HG03097 (cell line): Measurements from ENCODE around the gene CCDC192.

Source experiments
- ATAC-seq: cut with Tn5 transposase; IDR thresholded peaks from one replicate; pipeline ENCODE4 v1.9.1; 2021; ENCODE audit not compliant: unreplicated experiment, low FRiP score

The CCDC192 gene

DNA sequence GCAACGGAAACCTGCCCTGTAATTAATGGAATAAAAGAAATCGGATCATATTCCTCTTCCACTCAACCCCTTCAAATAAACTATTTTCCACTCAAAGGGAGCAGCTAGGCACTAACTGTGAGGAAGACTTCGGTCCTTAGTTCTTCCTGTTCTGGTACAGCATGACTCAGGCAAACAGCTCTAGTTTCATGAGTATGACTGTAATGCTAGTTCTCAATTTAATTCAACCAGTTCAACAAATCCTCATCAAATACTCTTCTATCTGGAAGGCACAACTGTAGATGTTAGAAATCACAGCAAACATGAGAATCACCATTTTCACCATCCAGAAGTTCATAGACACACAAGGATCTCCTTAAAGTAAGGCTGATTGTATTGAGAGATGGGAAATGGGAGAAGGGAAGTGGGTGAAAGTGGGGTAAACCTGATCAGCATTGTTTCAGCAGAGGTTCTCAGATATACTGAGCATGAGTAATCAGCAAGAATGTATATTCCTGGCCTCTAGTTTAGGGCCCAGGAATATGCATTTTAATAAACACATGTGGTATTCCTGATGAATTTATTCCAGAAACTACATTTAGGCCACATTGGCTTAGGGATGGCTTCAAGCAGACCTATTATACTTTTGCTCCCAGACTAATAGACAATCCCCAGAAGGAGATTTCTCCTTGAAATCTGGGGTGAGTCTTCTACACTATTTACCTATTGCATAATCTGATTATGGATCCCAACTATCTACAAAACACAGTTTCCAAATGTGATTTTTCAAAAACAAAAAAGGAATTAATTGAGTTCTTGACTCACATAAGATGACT is 239.3 kb downstream of the CCDC192 start:
- ATAC-seq: no peak

DNA sequence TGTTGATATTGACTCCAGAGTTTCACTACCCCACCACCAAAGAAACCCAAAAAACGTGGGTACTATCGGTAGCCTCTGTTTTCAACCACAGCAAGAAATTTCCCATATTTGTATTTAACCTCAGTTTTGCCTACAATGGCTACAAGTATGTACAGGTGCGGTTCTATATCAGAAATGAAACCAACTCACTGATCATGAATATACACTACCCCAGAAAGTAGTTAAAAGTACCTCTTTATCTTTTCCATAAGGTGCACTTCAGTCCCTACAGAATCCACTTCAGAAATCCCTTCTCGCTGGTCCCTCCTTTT is 239.8 kb downstream of the CCDC192 start:
- no peak for ATAC-seq

DNA sequence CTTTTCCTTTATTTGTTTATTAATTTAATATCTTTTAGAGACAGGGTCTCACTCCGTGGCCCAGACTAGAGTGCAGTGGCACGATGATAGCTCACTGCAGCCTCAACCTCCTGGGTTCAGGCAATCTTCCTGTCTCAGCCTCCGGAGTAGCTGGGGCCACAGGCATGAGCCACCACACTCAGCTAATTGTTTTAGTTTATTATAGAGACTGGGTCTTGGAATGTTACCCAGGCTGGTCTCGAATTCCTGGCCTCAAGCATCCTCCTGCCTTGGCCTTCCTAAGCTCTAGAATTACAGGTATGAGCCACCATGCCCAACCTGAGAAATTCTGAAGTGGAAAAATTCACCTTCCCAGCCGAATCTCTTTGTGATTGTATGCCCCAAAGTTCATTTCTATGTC is 240.9 kb downstream of the CCDC192 start:
- no peak for ATAC-seq

DNA sequence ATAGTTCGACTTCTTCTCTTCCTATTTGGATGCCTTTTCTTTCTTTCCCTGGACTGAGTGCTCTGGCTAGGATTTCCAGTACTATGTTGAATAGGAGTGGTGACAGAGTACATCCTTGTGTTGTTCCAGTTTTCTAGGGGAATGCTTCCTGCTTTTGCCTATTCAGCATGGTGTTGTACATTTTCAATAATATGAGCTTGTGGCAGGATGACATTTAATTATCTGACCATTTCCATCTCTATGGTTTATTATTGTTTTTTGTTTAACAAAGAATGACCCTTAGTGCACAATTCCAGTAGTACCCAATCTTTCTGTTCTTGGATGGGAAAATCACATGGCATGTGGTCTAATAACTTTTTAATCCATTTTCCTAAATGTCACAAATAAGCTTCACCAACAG is 244.8 kb downstream of the CCDC192 start:
- no peak for ATAC-seq

DNA sequence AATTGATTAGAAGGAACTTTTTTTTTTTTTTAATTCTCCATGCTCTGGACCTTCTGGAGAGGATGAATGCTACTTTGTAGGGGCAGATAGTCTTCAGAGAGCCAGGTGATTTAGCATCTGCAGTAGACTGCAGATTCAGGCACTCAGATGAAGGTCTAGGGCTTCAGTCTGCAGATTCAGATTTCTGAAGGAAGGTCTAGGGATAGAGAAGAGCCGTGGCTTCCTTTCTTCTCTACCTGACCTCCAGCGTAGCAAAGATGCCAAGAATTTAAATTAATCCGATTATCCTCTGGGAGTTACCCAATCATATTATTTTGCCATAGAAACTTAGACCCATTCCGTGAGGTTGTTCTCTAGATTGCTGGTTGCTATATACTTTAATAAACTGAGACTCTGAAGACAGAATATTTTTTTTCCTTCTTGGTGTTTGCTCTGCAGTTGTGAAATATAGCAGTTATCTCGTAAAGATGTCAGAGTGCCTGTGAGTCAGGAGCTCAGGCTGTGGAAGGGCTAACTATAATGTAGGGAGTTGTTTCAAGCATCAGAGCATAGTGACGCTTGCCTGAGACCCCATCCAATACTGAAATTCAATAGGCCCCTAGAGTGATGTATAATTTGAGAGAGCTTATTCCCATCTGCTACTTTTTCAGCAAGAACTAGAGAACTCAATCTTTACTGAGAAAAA is 247.7 kb downstream of the CCDC192 start:
- ATAC-seq: no peak

DNA sequence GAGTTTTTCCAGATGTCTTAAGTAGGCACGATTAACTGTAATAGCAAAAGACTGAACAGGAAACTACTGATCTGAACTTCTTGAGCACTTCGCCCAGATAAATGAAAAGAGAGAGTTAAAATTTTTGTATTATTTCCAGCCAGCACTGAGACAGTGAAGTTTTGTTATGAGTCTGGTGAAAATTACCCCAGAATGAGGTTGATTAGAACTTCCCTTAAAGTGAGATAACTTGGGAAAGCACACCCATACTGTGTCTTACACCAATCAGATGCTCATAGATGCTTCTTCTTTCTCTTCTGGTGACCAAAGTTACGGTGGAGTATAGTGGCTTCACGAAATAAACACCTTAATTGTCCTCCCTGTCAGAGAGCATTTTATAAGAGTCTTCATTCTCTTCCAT is 248.6 kb downstream of the CCDC192 start:
- no peak for ATAC-seq

DNA sequence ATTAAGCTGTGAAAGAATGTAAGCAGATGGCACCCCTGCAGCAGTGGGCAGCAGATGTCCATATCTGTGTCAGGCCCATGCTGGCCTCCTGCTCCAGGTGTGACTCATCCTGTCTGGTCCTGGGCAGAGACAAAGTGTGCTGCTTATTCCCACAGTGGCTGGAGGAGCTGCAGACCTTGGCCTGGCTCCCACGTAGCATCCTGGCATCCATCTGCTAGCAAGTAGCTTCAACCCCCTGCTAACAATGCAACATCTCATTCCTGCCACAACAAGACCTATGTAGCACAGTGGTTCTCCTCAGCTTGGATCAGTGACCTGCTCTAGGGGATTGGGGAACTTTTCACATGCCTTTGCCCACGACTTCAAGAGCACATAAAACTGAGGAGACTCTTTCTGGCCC is 254.0 kb downstream of the CCDC192 start:
- ATAC-seq: no peak

DNA sequence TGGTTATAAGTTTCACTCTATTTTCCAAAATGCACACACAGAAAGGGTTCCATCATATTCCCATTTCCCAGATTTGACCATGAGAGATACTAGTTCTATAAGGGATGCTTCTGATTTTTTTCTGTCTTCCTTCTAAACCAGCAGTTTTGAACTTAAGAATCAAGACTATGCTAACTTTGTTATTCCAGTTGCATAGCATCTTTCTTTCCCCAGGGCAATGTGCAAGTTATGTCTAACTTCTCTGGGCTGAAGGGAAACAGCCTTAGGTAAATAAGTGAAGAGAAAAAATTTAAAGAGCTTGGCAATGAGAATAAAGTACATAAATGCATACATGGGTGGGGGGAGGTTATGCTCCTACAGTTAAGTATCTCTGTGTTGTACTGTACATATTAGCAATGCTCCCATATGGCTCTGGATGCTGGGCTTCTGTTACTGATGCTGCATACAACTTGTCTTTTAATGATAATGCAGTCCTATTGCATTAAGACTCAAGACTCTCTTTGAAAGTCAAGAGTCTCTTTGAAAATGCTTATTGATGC is 254.6 kb downstream of the CCDC192 start:
- no peak for ATAC-seq

DNA sequence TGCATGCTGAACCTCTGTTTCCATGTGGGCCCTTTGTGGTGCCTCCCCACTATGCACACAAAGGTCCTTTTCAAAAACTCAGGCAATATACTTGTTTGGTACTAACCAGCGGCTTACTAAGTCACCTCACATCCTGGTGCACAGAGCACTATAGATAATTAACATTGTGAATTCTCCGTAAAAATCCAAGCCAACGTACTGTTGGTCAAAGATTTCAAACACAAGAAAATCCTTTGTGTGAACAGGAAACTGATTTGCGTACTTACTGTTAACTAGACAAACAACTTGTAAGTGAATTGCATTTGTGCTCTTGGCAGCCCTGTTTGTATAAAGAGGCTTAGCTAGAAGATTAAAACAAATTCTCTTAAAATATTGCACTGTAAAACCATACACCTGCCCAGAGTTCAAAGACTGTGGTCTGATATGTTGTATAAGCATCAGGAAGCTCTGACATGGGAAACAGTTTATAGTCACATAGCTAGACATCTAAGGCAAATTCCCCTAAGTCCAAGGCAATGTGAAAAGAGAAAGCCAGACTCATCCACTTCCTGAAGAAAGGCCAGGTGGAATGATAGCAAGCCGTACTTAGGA is 255.3 kb downstream of the CCDC192 start:
- no peak for ATAC-seq

DNA sequence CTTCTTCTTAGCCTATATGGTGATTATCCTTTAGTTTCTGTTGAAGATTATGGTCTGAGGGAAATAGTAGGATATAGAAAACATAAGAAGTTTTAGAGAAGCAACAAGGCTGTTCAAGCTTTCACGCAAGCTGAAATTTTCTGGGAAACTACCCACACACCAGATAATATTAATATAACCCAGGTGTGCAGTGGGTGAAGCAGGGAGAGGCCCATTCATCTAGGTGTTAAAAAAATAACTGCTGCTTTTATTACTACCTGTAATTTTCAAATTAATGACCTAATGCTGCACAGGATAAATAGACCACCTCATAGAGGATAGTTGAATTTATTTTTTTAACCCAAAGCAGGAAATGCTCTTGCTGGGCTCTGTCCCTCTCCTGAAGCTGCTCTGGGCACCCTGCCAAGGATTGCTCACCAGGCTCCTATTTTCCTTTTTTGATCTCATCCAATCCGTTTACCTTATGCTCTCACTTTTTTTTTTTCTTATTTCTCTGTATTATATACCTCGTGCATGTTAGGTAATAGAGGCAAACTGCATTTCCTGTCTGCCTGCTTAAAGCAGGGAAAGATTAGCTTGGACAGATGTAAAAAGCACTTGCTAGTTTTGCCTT is 256.1 kb downstream of the CCDC192 start:
- no peak for ATAC-seq

DNA sequence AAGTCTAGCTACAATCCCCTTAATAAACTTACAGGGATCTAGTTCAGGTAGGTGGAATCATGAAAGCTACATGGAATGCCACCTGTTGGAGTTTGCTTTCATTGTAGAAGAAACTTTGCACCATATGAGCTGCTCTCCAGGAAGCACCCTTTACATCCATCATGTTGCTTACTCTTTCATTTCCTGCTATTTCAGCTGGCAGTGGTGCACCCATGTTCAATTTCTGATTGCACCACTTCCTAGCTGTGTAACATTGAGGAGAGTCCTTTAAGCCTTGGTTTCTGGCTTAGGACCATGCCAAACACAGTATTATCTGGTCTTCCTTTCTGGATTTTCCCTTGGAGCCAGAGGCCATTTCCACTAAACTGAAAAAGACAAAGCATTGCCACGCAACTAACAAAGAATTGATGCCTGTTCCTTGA is 257.1 kb downstream of the CCDC192 start:
- no peak for ATAC-seq

DNA sequence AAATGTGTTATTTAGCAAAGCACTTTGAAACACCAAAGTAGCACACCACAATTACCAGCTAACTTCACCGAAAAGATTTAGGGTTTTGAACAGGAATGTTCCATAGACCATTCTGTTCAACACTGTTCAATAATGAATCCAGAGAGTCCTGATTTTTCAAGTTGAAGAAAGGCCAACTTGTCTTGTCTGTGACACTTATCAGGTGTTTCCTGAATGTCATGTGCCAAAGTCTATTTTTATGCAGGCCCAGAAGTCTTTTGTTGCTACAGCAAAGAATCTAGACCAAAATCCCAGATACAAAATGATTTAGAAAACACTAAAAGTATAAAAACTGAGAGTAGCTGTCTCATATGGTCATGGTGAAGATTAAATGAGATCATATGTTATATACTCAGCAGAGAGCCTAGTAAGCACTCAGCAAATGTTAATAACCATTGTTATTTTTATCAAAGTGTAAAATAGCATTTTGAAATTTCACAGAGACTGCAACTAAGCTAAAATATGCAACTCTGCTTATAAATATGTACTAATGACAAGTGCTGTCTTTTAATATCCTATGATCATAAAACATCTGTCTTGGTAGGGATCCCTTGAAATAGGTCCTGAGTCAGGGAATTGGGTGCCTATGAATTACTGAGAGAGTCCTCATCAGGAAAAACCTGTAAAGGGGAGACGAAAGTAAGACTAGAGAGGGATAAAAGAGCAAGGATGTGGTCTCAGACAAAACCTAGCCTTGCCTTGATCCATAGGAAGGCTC is 258.0 kb downstream of the CCDC192 start:
- no peak for ATAC-seq

DNA sequence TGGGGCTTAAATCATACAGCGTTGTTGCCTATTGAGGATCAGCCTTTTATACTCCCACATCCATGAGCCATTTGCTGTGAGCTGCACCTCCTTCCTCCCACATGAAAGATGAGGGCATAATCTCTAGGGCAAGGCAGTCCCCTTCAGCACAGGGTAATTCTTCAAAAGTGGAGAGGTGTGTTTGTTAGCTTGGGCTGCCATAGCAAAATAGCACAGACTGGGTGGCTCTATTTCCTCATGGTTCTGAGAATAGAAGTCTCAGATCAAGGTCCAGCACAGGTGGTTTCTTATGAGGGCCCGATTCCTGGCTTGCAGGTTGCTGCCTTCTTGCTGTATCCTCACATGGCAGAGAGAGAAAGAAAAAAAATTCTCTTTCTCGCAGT is 258.6 kb downstream of the CCDC192 start:
- no peak for ATAC-seq

DNA sequence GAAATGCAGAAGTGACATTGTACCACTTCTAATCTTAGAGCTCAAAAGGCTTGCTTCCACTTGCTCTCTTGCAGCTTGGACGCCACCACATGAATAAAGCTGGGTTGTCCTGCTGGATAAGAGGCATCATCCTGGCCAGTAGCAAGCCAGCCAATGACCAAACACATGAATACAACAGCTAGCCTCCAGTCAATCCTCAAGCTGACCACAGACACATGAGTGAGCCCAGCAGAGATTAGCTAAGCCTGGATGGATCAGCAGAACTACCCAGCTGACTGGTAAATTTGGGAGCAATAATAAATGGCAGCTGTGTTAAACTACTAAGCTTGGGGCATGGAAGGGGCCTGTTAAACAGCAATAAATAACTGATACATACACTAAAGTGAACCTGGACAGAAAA is 259.3 kb downstream of the CCDC192 start:
- no peak for ATAC-seq

DNA sequence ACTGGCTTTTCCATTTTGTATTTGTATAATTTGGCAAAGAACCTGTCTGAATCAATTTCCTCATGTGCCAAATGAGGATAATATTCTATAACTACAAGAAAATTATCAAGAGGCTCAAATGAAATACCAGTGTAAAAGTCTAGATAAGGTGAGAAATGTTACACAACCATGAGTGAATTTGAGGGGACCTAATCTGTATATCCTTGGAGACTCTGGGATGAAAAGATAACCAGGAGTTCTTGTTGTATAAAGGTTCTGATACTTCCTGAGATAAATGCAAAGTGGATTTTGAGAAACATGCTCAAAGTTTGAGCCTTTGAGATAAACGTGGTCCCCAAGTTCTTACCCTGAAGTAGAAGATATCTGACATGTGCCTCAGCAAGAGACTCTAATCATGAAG is 260.0 kb downstream of the CCDC192 start:
- no peak for ATAC-seq

DNA sequence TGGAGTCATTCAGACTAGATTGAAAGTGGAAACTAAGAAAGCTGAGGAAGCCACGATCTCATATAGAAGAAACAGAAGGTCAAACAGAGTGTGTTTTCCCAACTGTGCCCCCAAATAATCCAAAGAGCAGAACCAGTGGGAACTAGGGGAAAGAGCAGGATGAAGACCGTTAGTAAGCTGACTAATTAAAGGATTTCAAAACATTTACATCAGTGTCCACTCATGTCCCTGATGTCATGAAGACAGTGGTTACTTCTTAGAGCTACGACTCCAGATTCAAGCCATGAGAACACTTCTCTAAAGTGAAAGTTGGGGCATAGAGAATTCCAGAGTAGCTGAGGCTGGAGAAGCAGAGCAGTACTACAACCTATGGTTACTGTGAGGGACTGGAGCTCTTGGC is 260.7 kb downstream of the CCDC192 start:
- no peak for ATAC-seq

DNA sequence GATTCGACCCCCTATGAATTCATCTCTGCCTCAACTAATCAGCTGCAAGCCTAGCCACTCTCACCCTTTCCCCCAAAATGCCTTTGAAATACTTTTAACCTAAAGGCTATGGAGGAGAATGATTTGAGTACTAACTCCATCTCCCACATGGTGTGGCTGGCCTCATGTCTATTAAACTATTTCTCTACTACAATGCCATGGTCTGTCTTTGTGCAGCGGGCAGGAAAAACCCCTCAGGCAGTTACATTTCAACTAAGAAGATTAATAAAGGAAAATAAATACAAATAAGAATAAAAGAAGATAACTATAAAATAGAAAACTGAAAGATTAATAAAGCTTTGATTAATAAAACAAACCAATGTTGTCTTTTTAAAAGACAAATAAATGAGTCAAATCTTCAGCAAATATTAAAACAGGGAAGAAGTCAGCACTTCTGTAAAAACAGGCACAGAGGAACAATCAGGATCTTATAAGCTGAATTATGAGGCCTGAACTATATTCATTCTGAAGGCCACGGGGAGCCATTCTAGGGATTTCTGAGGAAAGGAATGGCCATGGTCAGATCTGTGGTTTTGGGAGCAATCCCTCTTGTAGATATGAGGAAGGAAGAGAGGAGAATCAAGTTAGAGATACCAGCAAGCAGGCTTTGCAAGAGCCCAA is 264.3 kb downstream of the CCDC192 start:
- no peak for ATAC-seq

DNA sequence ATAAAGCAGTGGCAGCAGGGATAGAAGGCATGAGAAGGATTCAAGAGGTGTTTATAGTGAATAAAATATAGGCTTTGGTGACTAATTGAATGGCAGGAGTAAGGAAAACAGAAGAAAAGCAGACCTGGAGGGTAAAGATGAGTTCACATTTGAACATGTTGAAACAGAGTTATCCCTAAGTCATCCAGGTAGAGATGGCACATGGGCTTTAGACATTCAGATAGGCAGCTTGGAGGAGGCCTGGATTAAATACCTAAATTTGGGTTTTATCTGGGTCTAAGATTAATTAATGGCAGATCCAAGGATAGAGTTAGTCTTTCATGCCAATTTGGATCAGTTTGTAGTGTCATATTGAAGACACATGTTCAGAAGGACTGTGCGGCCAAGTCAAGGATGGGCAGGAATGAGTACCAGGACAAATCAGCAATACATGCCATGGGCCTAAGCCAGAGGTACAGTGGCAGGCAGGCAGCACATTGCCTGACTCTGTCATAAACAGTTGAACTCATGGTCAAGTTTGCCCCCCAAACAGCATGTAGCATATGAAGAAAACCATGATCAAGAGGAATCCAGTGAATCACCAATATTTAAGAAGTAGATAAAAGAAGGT is 264.9 kb downstream of the CCDC192 start:
- ATAC-seq: no peak

DNA sequence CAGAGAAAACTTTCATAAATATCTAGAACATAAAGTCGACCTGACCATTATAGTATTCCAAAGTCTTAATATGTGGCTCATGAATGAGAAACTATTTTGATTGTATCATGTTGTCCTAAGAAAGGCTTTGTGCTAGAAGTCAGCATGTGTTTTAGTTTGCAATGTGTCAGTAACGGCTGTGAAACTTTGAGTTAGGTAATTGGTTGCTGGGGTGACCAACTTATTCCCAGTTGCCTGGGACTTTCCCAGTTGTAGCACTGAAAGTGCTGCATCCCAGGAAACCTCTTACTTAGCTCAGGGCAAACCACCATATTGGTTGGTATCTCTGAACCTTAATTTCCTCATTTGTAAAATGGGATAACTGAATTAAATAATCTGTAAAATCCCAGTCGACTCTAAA is 265.8 kb downstream of the CCDC192 start:
- no peak for ATAC-seq

DNA sequence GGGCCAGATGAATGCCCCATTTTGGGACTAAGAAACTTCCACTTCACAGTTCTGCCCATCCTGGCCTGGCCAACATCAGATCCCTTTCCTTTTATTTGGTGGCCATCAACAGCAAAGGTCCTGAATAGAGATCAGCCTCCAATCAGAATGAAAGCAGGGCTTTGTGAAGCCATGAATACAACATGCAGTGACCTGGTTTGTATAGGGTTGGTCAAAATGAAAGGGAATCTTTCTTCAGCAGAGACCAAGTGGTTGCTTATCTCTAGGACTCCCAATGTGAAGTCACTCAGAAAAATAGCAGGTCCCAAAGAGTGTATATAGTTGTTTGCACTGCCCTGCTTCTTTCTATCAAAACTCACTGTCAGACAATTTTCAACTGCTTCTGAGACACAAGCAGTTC is 266.5 kb downstream of the CCDC192 start:
- no peak for ATAC-seq
